Activated T-helper 1 cell treated with anti-CD3 and anti-CD28 coated beads, Interleukin-2, amount 50 U/mL, for 16 hours (primary cell): ENCODE data around the gene IRF8.
"Not testable (repeated sequence)": the region's sequence is repeated elsewhere in the genome, so short reads cannot be mapped to it uniquely, and the experiment has no call there.

Experiments used
- DNase-seq, 2 donors: peaks; one replicate each; pipeline ENCODE4 v3.0.0-alpha.2; 2020; ENCODE audit warnings: low read depth in 1 of 2, low spot score in 1 of 2

IRF8 gene

DNA sequence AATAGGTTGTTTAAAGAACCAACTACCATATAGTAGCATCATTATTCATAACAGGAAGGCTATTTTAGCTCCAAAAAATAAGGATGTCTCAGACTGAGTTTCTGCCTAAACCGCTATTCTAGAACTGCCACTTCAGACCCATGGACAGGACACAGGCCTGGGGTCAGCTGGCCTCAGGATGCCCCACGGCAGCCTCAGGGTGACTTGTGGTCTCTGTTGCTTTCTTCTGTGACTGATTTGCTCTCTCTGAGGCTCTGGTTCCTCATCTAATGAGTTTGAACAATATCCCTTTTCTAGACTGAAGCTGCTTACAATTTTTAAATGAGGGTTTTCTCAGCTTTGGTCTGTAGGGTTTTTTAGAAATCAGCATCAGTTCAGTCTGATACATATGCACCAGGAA is 31.8 kb upstream of the IRF8 start:
- DNase-seq, result no peak

DNA sequence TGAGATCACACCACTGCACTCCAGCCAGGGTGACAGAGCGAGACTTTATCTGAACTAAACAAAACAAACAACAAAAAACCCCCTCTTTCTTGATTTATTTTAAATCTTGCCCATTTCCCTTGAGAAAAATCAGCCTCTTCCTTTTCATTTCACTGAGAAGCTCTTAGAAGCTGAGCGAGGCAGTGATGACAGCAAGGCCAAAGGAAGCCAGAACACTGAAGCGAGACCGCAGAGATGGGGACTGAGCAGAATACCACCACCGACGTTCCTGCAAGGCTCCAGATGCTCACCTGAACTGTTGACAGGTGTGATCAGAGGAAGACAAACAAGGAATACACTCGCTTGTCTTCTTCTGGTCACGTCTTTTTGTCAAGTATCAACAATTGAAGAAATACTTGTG is 30.5 kb upstream of the IRF8 start:
- DNase-seq, result no peak

DNA sequence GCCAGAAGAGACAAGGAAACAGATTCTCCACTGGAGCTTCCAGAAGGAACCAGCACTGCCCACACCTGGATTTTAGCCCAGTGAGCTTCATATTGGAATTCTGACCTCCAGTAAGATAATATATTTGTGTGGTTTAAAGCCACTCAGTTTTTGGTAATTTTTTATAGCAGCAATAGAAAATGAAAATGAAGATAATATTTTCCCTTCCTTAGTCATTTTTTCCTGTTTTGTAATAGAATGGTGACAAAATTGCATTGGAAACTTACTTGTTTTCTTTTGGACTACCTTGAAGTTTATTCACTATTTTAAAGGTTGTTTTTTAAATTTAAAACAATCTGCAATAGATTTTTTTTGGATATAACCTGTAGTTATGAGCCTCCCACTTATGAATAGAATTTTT is 29.8 kb upstream of the IRF8 start:
- DNase-seq, result no peak

DNA sequence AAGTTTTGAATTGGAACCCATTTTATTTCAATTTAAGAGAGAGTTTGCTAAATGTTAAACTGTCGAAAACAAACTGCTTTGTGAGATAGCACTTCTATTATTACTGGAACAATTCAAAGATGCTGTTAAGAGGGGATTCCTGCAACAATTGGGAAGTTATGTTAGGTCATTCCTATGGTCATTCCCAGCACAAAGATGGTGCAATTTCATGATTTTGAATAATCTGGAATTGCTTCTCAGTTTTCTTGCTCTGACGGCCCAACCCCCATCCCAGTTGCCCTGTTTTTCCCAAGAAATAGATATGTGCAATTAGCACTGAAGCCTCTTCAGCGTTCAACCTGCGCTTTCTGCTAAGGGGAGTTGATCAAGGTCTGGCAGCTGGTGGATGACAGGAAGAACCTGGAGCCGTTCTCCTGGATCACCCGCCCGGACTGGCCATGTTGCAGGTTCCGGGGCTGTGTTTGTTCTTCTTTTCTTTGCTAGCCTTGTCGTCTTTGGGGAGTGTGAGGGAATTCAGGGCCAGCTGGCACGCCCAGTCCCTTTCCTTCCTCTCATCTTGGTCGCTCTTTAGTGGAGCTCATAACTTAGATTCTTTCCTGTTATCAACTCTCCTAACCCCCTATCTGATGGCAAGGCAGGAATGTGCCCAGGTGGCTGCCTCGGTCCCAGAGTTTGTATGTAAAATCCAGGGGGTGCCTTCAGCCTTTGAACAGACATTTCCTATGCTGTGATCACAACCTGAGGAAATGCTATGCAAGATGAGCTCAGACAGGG is 29.0 kb upstream of the IRF8 start:
- DNase-seq, result no peak

DNA sequence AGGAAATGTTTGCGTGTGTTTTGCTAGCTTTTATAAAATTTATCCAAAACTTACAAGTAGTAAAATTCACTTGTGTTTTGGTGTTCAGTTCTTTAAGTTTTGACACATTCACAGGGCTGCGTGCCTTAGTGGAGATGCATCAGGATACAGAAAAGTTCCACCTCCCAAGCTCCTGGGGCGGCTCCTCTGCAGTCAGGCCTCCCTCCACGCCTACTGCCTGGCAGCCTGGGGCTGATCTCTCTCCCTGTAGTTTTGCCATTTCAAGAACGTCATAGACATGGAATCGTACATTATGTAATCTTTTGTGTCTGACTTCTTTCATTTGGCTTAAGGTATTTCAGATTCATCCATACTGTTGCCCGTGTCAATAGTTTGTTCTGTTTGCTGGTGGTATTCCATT is 27.2 kb upstream of the IRF8 start:
- no peak for DNase-seq

DNA sequence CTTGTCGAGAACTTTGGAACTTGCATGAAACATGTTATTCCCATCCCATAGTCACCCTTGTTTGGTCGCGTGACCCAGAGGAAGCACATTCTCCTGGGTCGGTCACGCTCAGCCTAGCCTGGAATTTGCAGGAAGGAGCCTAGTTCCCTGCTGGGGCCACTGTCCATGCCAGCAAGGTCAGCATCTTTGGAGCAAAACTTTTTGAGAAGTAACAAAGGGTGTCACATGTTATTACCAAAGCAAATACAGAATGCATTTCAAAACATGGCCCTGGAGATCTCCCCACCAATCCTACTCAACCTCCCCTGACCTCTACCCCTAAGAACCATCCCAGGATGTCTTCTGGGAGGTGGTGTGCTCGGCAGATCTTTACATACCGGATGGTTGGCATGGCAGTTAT is 26.2 kb upstream of the IRF8 start:
- DNase-seq, result no peak

DNA sequence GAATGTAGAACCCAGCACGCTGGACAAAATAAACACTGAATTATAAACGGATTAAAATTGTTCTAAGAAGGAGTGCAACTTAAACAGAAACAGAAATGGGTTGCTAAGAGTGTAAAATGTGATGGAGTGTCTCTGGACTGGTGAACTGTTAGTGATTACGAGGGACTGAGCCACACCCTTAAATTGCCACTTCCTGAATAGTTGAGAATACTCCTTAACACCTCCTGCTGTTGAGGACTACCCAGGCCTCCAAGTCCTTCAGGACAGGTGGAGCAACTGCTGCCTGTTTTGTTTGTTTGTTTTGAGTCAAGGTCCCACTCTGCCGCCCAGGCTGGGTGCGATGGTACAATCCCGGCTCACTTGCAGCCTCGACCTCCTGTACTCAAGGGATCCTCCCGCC is 25.8 kb upstream of the IRF8 start:
- no peak for DNase-seq

DNA sequence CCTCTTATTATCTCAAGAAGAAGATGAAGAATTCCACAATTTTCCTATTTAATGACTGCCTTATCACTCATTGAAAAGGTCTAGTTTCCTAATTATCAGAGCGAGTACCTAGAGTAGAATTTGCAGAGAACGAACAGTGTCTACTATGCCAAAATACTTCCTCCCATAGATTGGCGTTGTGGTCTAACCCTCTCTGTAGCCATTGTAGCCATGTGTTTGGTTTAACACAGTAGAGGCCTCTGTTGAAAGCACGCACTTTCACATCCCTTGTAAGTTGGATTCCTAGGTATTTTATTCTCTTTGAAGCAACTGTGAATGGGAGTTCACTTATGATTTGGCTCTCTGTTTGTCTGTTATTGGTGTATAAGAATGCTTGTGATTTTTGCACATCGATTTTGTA is 24.9 kb upstream of the IRF8 start:
- DNase-seq, result not testable (repeated sequence)

DNA sequence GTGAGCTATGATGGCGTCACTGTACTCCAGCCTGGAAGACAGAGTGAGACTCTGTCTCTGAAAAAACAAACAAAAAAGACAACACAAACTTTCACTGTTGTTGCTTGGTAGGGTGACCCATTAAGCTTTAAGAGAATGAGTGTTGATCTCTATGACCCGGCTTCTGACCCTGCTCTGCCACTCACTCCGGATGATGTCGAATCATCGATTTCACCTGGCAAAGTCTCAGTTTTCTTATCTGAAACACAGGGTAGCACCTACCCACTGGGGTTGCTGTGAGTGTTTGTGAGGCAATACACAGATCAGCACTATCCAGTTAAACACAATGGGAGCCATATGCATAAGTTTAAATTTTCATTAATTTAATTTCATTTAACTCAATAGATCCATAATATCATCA is 20.6 kb upstream of the IRF8 start:
- no peak for DNase-seq

DNA sequence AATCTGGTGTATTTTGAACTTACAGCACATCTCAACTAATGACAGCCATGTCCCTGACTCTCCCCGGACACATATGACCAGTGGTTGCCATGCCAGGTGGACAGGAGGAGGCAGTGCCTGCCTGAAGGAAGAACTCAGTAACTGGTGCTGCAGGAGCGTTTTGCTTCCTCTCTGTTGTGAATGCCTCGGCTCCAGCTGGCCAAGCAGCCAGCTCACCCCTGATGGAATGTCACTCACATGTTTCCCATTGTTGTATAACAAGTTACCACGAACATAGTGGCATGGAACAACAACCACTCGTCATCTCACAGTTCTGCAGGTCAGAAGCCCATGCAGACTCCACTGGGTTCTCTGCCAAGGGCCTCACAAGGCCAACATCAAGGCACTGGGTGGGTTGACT is 20.1 kb upstream of the IRF8 start:
- no peak for DNase-seq

DNA sequence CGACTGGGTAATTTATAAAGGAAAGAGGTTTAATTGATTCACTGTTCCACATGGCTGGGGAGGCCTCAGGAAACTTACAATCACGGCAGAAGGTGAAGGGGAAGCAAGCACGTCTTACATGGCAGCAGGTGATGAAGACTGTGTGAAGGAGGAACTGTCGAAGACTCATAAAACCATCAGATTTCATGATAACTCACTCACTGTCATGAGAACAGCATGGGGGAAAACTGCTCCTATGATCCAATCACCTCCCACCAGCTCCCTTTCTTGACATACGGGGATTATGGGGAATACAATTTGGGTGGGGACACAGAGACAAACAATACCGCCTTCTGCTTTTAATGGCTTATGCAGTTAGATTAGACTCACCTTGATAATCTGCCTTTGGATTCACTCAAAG is 19.4 kb upstream of the IRF8 start:
- no peak for DNase-seq

DNA sequence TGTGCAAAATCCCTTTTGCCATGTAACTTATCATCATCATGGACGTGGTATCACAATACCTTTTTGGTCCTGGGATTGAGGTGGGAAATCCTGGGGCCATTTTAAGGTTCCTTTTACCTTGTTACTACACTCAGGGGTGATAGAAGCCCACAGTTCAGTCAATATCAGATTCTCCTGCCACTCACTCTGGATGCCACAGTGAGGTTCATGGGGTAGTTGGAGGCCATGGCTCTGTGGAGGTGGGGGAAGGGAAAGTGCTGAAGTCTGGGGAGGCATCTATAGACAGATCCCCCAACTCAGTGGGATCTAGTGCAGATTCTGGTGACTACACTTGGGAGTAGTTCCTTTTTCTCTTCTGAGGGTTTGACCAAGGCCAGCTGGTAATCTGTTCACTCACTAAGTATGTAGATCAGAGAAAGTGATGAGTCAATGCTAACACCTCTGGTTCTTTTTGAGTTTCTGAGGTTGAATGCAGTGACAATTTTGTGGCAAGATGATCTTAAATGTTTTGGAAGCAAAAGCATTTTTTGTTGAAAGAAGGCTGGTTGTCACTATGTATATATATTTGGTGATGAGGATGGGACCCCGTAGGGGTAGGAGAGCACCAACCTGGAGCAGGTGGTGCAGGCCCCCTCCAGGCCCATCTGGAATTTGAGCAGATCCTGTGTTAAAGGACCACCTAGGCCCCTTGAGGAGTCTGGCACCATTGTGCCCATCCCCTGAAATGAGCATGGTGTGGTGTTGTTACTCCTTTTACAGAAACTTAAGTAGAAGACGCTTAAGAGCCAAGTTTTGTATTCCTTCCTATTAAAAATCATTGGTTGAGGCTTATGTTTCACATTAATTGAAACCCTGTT is 18.8 kb upstream of the IRF8 start:
- no peak for DNase-seq

DNA sequence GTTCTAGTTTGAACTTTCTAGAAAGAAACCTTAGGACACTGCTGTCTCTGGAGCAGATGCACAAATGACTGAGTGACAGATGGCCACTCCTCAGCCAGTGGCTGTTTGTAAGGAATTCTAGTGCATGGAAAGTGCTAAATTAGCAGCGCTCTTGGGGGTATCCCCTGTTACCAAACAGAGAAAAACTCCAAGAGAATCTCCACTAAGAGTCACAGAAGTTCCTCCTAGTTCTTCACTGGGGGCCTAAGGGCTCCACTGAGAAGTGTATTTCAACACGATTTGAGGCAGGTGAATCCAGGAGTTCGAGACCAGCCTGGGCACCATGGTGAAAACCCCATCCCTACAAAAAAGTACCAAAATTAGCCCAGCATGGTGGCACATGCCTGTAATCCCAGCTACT is 18.1 kb upstream of the IRF8 start:
- no peak for DNase-seq

DNA sequence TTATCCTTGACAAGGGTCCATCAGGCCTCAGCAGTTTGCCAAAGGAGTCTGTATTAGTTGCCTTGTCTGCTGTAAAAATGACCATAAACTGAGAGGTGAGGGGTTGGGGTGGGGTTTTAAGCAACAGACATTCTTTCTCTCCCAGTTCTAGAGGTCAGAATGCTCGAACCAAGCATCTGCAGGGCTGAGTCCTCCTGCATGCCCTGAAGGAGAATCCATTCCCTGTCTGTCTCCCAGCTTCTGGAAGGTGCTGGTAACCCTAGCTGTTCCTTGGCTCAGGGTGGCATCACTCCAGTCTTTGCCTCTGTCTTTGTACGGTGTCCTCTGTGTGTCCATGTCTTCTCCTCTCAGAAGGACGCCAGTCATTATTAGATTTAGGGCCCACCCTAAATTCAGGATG is 17.5 kb upstream of the IRF8 start:
- no peak for DNase-seq

DNA sequence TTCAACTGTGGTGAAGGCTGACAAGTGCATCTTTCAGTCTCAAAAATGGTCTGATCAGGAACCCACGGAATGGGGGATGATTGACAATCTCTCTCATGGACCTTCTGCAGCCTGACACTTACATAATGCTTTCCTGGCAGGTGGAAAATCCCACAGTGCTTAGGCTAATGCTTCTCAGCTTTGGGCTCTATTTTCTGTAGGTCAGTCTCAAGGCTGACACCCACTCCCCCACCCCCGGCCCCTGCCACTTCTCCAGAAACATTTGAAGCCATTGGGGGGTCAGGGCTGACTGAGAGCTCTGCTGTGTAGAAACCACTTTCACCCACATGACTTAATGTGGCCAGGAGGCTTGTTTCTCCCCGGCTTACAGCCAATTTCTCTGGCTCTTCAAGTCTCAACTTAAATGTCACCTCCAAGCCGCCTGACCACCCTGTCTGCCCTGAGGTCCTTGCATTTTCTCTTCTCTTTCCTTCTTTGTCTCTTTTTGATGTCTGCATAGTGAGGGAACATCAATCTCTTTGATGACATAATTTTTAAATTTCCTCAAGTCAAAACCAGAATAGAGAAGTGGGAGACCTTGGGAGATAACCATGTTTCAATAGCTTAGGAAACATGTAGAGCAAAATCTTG is 16.7 kb upstream of the IRF8 start:
- no peak for DNase-seq

DNA sequence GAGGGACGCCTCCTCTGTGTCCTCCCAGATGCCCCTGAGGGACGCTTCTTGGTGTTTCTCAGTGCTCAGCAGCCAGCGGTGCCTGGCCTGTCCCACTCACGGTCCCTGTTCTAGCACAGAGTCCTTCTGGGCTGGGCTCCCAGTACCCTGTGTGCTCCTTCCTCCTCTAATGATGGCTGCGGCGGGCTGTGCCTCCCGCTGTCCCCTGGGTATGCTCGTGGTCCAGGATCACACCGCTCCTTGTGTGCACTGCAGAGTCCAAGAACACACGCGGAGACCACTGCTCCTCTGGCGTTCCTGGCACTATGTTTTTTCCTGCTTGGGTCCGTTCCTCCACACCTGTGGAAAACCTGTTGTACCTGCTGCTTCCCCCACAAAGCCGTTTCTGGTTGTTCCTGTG is 15.1 kb upstream of the IRF8 start:
- no peak for DNase-seq

DNA sequence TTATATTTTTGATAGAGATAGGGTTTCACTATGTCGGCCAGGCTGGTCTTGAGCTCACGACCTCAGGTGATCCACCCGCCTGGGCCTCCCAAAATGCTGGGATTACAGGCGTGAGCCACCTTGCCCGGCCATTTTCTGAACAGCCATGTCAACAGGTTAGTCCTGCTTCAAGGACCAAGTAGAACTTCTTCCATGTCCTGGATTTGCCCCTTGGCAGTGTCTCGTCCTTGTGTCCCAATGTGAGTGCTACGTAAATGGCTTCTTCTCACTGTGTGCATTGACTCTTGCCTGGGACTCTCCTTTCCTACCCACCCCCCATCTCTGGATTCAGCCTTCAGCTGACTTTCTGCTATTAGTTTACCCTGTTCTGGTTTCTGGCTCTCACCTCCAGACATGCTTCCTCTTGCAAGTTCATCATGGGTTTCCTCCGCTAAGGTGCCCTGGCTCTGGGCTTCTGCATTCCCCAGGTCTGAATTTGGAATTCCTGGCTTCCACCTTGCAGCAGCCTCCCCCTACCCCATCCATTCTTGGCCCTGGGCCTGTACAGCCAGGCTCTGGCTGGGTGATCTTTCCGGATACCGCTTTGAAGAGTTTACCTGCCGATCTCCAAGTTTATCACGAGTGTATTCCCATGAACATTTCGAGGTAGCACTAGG is 14.0 kb upstream of the IRF8 start:
- no peak for DNase-seq

DNA sequence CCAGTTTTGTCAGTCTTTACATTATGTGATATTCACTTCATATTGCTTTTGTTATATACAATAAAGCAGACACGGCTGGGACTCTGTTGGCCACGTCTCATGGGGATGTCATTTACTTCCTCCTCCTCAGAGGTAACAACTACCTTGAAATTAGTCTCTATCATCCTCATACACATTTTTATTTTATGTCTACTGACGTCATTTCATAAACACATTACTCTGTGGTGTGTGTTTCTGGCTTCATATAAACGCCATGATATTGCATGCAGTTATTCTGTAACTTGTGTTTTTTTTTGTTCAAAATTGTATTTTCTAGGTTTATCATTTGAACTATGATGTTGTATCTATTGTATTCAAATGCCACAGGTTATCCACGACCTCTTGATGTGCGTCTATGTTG is 13.4 kb upstream of the IRF8 start:
- DNase-seq, result no peak

DNA sequence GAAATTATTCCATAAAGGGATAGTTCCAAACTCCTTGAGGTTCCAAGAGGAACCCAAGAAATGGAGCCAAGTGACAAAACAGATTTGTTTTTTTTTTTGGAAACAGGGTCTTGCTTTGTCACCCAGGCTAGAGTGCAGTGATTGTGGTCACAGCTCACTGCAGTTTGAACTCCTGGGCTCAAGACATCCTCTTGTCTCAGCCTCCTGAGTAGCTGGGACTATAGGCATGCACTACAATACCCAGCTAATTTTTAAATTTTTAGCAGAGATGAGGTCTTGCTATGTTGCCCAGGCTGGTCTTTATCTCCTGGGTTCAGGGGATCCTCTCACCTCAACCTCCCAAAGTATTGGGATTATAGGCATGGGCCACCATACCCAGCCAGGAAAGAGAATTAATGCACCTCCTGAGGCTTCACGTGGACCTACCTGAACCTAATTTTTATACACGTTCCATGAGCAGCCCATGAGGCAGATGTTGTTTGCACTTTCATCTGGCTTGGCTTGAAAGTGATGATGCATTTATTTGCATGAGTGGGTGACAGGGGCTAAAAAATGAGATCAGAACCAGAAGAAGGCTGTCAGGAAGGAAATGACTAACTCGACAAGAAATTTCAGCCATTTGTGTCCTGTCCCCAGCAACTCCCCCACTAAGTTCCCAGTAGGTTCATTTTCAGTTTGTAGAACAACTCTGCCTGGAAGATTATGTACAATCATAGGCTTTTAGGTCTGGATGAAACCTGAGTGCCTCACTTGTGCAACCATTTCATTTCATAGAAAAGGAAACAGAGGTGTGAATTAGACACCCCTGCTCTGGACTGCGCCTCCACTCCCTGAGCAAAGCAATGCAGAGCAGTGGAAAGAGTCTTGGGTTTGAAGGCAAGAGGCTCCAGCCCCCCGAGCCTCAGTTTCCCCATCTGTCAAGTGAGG is 10.3 kb upstream of the IRF8 start:
- DNase-seq, result no peak

DNA sequence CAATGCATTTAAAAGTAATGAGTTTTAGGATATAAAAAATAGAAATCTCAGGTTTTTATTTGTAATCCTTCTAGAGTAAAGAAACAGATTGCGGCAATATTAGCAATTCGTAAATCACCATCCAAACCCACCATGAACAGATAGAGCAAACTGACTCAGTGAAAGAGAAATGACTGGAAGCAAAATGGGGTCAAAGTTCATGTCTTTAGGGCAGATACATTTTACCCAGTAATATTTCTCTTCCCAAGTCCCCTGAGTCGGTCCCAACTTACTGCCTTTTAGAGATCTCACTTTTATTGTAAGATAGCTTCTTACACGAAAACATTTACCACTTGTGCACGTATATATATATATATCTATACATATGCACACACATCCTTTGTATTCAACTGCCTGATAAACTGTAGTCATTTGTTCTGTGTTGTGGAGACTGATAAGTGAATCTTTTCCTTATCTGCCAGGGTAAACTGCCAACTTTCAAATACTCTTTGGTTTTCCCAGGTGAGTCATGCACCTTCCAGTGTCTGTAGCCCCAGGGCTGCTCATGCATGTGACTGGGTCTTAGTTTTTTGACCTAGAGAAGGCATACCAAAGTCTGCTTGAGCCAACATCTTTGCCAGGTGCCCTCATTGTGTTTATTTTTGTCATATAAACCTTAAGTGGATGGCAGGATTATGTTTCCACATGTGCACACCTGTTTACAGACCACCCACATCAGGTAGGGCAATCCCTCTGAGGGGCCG is 7.8 kb upstream of the IRF8 start:
- DNase-seq, result no peak
